Activated CD8-positive, alpha-beta memory T cell treated with anti-CD3 and anti-CD28 coated beads, Interleukin-2, amount 50 U/mL, for 24 hours (primary cell): ENCODE results near the gene KRTCAP3.

Source experiments
- DNase-seq: peaks from one replicate; pipeline ENCODE4 v3.0.0-alpha.2; 2020; ENCODE audit errors: extremely low read depth

The KRTCAP3 gene

GRCh38 chr2:27441226-27441926 lies 805 bp upstream of the KRTCAP3 start:
- no peak for DNase-seq

GRCh38 chr2:27442920-27443282 lies 720 bp downstream of the KRTCAP3 start:
- DNase-seq = no peak

GRCh38 chr2:27445155-27445554 lies 3.0 kb downstream of the KRTCAP3 start:
- DNase-seq = no peak

GRCh38 chr2:27445615-27446014 lies 3.4 kb downstream of the KRTCAP3 start:
- DNase-seq = no peak

- DNase-seq = no peak
Observed at GRCh38 chr2:27446057-27446456, 3.9 kb downstream of the KRTCAP3 start.

- no peak for DNase-seq
Observed at GRCh38 chr2:27448381-27448780, 6.2 kb downstream of the KRTCAP3 start.

- DNase-seq = no peak
Observed at GRCh38 chr2:27451095-27451494, 8.9 kb downstream of the KRTCAP3 start.

GRCh38 chr2:27453968-27454367 lies 11.8 kb downstream of the KRTCAP3 start:
- DNase-seq = no peak

GRCh38 chr2:27461118-27461517 lies 18.9 kb downstream of the KRTCAP3 start:
- no peak for DNase-seq

- DNase-seq = no peak
Observed at GRCh38 chr2:27464443-27464842, 22.3 kb downstream of the KRTCAP3 start.

GRCh38 chr2:27471961-27472360 lies 29.8 kb downstream of the KRTCAP3 start:
- no peak for DNase-seq

- no peak for DNase-seq
Observed at GRCh38 chr2:27485496-27485895, 43.3 kb downstream of the KRTCAP3 start.

- no peak for DNase-seq
Observed at GRCh38 chr2:27489118-27489497, 46.9 kb downstream of the KRTCAP3 start.

- peak; percentile 98 for DNase-seq
Observed at GRCh38 chr2:27489498-27490397, 47.6 kb downstream of the KRTCAP3 start, which contains the start of gene IFT172. Gene IFT172, minus strand, starts transcription at chr2:27489743. Its CDS starts 90 bp downstream, at chr2:27489653.

- no peak for DNase-seq
Observed at GRCh38 chr2:27492557-27492956, 50.4 kb downstream of the KRTCAP3 start.

GRCh38 chr2:27493948-27494283 lies 51.7 kb downstream of the KRTCAP3 start:
- DNase-seq = no peak
